ENCODE measurements around the gene SERGEF. TPM values are rescaled to one million over a fixed set of nuclear protein-coding genes. Genes with fewer than 3 reads are reported as not detected.

SERGEF gene
- total RNA-seq, 1 experiment from 2014 or later = 31.7 TPM

Other genes with a start within 250 kb of the SERGEF start
- gene TPH1, start 33.2 kb upstream of the SERGEF start, total RNA-seq (2014; rRNA removed; shearing (Covaris generic)) = 0.06 and 5.6 TPM in 2 replicates
- gene SAAL1, start 93.0 kb upstream of the SERGEF start, total RNA-seq (2014; rRNA removed; shearing (Covaris generic)) = 62.7 and 72.7 TPM in 2 replicates
- gene MRGPRX3, start 119.5 kb upstream of the SERGEF start, total RNA-seq (2014; rRNA removed; shearing (Covaris generic)) = not detected in 2 replicates
- not detected in 2 replicates for gene MRGPRX4, start 159.8 kb upstream of the SERGEF start, total RNA-seq (2014; rRNA removed; shearing (Covaris generic))
- not detected in 2 replicates for gene SAA4, start 223.8 kb upstream of the SERGEF start, total RNA-seq (2014; rRNA removed; shearing (Covaris generic))
- gene SAA2, start 235.6 kb upstream of the SERGEF start, total RNA-seq (2014; rRNA removed; shearing (Covaris generic)) = 3.0 TPM in 1 of 2 replicates, not detected in the other